GM18861 (cell line): ENCODE results near the gene CDK6.

Experiments used
- ATAC-seq: cut with Tn5 transposase; IDR thresholded peaks from one replicate; pipeline ENCODE4 v1.9.1; 2021; ENCODE audit not compliant: unreplicated experiment

Gene CDK6

GRCh38 chr7:92652536-92652935, 183.8 kb downstream of the CDK6 start:
- ATAC-seq: peak; percentile 25

- no peak for ATAC-seq
These were observed 186.0 kb downstream of the CDK6 start for GRCh38 chr7:92650391-92650790.

DNA sequence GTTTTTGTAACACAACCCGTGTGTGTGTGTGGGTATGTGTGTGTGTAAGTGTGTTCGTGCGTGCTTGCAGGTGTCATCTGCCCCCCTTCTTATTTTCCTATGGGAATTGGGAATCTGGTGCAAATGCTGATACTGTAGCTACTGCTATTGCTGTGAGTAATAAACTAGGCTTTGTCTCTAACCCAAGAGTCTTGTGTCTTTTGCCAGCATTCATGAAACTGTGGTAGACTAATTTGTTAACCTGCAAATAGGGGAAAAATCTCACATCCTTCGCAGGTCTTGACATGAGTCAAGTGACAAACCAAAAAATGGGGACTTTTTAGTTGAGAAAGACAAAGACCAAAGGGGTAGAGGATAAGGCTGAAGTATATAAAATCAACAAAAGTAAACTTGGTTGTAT, 188.3 kb downstream of the CDK6 start:
- peak; percentile 48 for ATAC-seq

DNA sequence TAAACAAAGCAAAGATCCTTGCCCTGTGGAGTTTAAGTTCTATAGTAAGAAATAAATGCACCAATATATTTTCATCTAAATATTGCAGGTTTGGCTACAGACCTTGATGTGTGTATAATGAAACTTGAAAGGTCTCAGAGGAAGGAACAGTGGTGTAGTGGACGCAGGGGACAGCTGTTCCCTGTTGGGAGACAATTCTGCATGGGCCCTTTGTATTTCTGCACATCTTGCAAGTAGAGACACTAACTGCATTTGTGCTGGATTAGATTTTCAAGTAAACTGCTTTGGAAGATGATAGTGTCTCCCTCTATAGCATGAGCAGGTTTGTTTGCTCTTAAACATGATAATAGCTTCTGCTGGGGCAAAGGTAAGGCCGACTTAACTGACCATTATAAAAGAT, 188.7 kb downstream of the CDK6 start:
- ATAC-seq: no peak

DNA sequence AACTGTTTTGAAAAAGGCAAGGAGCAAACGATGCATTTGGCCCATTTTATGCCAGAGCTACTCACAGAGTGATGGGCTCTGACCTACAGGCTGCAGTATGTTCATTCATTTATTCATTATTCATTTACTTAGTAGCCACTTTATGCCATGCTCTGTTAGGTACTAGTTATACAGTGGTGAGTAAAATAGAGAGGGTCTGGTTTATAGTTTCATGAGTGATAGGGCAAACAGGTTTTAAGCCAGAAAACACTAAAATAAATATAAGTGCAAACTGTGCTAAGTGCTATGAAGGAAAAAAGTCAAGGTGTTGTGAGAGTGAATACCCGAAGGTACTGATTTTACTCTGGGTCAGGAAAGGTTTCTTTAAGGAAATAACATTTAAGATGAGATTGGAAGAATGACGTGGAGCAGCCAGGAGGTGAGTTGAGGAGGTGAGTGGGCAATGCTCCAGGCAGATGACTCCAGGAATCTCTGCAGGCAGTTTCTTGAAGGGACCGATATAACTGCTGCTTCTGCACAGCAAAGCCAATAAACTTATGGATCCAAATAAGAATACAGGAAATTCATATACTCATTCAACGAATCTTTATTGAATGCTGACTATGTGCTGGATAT, 189.3 kb downstream of the CDK6 start:
- peak; percentile 62 for ATAC-seq

DNA sequence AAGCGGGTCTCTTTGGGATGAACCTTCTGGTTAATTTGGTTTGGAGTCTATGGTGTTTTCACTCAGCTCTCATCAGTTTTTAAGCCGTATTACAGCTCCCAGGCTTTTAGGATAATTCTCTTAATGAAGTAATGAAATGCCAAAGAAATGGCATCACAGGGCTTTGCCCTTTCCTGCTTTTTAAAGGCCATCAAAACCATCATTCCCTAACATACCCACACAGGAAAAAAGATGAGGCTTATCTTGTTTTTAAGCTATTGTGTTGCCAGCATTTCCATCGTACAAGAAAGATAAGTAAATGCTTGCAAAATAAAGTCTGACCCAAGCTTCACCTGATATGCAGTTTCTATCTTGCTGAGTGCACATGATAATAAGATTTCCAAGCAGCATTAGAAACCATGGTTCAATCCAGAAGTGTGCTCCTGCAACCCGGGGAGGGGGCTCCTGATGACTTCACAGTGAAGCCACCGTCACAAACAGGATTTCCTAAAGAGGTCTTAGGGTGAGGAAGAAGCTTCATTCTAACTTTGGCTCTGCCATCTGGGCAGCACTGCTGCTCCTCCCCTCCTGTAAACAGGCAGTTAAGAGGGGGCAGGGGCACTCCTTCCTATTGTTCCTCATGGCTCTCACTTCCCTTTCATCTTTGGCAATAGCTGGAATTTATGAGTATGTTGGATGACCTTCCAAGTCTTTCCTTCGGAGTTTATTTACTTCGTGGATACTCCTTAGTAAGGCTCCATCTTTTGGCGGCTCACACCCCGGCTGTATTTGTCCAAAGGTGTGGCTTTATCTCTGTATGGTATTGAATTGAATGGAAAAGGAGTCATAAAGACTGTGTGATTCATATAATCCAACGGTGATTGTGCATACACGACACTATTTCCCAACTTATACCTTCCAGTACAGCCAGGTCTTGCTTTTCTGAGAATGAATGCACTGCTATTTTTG, 191.0 kb downstream of the CDK6 start:
- no peak for ATAC-seq

- ATAC-seq: no peak
These were observed 191.8 kb downstream of the CDK6 start for GRCh38 chr7:92644406-92645113.

DNA sequence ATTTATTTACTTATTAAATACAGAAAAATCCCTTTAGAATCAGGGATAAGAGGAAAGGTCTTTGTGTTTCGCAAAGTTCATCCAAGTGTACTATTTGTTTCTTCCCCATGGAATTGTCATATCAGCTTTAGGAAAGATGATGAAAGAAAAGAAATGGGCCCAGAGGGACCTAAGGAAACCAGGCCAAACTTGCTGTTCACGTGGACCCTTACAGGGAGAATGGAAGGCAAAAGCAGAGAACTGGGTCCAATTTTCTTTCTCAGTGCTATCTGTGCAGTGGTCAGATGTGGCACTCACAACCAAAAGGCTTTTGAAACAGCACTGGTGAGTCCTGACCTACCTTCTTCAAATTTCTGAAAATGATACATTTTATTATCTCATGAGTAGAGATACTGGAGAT, 192.6 kb downstream of the CDK6 start:
- no peak for ATAC-seq

DNA sequence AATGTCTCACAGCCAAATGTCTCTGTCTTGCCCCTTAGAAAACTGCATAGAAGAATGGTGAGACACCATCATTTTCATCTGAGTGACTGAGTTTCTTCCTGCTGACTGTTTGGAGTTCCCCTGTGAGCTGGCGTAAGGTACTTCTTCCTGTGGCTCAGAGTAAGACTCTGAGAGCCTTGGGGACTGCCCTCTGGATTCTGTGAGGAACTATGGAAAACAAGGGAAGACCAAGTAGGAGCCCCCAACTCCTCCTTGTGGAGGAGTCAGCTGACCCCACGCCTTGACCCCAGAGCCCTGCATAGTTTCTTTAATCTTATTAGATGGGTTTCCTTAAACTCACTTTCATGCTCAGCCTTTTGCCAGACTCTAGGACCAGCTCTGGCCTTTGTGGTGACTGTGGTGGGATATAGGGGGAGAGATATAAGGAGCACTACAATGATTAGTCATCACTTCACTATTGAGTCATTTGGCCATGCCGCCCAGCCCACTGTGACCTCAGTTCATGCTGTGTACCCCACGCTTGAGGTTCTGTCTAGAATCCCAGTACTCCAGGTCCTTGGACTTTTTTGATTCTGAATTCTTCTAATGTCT, 194.4 kb downstream of the CDK6 start:
- ATAC-seq: peak; percentile 42

GRCh38 chr7:92639966-92640365, 196.4 kb downstream of the CDK6 start:
- no peak for ATAC-seq

DNA sequence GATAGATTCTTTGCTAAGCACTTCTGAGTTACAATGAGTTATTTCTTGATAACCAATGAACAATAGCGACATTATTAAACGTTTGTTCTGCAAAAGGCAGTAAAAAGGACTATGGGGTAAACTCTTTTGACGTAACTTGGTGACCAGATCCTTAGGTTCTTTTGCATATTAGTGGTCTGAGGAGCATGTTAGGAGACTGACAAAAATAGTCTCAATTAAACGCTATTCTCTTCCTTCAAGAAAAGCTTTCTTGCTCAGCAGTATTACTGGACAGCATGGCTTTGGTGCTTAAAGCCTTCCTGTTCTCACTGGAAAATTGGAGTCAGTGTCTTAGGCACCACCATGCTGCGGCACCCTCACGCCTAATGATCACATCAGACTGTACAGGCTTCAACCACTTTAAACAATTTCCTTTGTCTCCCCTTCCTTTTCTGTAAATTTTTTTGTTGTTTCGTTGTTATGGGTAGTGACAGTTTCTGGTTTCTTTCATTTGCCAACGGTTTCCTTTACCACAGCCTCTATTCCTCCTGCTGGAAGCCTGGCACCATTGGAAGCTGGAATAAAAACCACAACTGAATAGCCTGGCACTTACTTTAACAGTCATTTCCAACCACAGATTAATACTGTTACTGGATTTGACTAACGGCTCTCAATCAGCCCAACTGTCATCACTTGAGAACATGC, 197.0 kb downstream of the CDK6 start:
- no peak for ATAC-seq

DNA sequence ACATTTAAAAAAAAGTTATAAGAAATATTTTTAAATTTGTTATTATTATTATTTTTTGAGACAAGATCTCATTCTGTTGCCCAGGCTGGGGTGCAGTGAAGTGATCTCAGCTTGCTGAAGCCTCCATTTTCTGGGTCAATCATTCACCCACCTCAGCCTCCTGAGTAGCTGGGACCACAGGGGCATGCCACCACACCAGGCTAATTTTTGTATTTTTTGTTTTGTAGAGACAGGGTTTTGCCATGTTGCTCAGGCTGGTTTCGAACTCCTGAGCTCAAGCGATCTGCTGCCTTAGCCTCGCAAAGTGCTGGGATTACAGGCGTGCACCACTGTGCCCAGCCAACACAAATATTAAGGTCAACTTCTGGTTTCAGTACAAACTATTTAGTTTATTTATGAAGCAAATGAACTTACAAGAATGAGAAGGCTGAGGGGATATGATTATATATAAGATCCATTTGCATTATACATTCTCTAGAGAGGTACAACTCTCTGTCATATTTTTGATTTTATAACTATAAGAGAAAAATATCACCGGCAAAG, 200.3 kb downstream of the CDK6 start:
- ATAC-seq: no peak

DNA sequence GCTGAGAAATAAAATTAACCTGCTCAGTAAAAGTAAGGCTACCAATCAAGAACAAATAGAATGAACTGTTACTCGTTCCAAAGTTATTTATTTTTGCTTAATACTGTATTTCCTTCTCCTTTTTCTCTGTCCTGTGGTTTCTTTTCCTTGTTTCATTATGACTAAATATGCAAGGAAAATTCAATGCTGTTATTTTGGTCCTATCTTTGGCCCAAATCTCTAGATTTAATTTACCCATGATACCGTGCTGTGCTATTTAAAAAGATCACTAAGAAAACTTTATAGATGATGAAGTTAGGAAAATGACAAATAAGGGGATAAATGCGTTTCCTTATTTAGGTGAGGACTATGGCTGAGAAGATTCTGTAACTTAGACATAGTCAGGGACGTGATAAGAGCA, 200.8 kb downstream of the CDK6 start:
- ATAC-seq: no peak

DNA sequence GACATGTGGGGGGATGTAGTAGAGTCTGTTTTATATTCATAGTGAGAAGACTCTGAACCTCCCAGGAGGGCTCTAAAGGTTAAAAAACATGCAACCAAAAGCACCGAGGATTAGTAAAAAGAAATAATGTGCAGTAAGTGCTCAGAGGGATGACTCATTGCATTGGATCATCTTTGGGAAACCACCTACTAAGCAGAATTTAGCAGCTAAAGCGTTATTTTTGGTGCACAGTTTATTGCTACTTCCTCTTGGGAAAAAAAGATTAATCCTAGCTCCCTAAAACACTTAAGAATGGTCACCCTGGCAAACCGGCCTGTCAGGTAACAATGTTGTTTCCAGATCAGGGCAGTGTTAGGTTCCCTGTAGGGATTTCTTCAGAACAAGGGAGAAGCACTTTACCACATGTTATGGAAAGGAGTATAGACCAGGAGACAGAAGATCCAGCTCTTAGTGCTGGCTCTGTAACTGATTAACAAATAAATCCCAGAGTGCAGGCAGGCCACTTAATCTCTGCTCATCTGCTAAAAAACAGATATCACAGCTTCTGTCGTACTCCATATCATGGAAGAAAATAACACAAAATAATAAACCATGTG, 201.4 kb downstream of the CDK6 start:
- peak; percentile 33 for ATAC-seq

DNA sequence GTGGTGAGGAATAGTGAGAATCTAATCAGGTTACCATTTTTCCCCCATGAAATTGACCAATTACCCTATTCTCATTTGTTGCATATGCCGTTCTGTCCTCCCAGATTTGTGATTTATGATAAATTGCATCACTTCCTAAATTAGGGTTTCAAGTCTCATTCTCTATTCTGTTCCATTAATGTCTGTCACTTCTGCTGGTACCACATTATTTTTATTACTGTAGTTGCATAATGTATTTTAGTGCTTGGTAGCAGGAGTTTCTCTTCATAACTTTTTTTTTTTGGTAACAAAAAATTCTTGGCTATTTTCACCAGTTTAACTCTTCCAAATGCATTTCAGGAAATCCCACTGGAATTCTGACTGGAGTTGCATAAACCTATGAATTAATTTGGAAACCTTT, 202.2 kb downstream of the CDK6 start:
- no peak for ATAC-seq

GRCh38 chr7:92633211-92633906, 203.0 kb downstream of the CDK6 start:
- no peak for ATAC-seq

DNA sequence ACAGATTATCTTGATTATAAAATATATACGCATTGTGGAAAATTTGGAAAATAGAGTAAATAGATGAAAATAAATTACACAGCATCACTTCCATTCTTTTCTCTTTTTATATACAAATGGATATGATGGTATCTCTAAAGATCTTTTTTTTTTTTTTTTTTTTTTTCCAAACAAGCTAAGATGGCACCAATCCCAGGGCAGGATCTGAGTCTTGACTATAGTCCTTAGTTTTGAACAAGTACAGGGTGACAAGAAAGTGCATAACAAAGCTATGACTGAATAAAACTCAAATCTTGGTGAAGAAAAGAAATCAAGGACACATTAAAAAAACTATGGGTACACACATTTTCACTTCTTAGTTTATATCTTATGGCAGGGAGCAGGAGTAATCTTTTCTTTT, 203.6 kb downstream of the CDK6 start:
- ATAC-seq: no peak

- ATAC-seq: peak; percentile 14
These were observed 204.4 kb downstream of the CDK6 start for GRCh38 chr7:92631850-92632487.
